ENCODE data around the gene KDM1B.
A peak's percentile ranks its signal among the peaks of the same experiment; 100 is the strongest.

Gene KDM1B

DNA sequence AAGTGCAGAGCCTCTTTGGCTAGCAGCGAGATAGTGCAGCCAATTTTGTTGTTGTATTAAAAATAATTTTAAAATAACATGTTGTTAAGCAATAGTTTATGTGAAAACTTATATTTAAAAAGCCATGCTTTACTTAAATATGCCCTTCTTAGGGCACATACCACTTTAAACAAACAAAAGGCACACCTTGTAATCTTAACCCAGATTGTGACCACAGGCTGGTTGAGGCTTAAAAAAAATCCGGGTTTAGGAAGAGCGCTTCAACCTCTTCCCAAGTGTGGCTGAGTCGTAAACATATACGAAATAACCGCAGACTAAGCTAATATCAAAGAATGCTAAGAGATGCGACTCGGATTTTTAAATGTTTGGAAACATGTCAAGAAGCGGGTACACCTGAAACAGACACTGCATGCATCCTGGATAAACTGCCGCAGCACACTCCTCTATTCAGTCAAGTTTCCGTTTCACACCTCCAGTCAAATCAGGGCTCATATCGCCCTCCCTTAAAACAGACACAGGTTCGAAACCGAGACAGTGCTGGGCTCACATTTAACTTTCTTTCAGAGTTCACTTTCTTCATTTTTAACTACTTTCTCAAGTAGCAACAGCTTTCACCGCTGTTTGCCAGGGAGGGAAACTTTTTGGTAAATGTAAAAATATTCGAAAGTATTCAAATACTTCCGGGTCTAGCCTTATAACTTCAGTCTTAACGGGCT, 107.6 kb downstream of the KDM1B start:
- no peak for DNase-seq (ENCODE audit: low spot score)

DNA sequence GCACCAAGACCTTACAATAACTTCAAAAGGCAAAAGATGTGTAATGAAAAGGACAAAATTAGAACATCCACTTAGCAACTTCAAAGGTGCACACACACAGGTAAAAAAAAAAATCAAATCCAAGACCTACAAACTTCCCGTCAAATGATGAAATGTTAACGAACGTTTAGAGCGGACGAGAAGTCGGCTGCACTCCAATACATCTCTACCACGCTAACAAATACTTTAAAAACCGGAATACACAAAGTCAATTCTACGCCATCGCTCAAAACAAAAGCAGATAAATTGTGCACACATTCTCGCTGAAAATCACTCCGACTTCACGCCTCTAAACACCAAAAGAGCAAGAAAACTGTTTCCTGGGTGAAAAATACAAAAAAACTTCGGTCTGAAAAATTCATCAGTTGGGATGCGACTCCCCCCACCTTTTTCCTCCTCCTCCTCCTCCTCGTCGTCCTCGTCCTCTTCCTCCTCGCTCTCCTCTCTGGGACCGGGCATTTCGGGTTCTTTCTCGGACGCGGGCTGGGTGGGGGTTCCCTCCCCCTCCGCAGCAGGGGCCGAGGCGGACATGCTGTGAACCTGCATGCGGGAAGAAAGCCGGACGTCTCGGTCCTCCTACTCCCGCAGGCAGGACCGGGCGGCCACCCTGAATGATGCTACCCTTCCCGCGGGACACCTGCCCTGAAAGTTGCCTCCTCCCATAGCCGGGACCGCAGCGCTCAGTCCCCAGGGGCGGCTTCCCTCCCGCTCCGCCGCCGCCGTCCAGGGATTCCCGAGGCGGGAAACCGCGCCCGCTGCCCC, 108.4 kb downstream of the KDM1B start:
- no peak for DNase-seq (ENCODE audit: low spot score)

GRCh38 chr6:18264219-18264922, 109.1 kb downstream of the KDM1B start, which contains the start of gene DEK:
Gene DEK (minus strand): TSS chr6:18264530. CDS start chr6:18263987, 543 bp downstream.
- peak; percentile 95 for DNase-seq (ENCODE audit: low spot score)

DNA sequence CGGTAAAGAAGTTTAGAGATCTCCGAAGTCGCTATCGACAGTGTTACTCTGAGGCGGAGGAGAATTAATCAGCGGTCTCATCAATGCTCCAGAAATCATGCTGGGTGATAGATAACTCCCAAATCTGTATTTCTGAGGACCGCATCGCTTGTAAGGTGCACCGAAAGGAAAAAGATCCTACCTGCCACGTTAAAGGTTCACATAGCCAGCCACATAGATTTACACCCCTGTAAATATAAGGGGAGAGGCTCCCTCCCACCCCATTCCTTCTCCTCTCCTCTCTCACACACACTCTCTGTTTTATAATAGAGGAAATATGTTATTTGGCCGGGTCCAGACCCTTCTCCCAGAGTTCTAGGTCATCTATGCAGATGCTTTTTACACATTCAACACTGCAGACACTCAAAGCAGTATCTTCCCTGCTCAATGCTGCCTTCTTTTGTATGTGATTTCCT, 109.7 kb downstream of the KDM1B start:
- no peak for DNase-seq (ENCODE audit: low spot score)

DNA sequence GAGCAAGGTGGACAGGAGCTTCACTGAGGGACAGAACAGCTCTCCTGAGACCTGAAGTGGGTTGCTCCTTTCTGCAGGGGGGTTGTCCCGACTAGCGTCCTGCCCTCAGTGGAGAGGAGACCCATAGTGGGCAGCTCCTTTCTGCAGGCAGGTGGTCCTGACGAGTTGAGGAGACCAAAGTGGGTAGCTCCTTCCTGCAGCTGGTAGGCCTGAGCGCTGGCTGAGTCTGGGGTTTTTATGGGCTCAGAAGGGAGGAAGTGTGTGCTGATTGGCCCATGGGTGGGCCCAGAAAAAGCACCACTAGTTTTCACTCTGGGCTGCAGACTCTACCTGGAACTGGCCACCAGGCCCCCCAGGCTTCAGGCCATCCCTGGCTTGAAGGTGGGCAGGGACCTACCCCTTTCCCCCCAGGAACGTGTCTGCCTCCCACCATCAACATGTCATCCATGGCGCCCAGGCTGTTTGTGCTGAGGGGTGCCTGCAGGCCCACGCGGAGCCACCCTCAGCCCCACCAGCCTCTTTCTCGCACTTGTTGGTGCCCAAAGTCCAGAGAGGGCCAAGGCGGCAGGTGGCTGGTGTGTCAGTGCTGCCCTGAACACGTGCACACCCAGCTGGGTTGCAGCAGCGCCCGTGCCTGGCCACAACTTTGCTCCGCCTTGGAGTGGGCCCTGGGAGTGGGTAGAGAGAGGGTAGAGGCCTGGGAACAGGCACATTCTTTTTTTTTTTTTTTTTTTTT, 110.7 kb downstream of the KDM1B start:
- DNase-seq (ENCODE audit: low spot score), result no peak

- no peak for DNase-seq (ENCODE audit: low spot score)
Observed at GRCh38 chr6:18266523-18266912, 111.3 kb downstream of the KDM1B start.

GRCh38 chr6:18268066-18268465, 112.8 kb downstream of the KDM1B start:
- no peak for DNase-seq (ENCODE audit: low spot score)

DNA sequence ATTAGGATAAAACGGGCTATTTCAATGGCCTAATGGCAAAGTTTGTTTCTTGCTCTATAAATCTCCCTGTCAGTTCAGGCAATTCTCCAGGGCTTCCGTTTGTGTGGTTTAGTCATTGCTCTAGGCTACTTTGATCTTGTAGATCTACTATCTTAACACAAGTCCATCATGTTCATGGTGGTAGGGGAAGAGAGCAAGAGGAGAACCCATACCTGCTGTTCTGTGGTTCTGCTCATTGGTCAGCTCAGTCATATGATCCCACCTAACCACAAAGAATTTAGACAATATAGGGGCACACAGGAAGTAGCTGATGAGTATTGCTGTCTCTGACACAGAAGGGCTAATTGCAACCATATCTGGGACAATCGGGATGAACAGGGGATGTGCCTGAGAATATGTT, 114.0 kb downstream of the KDM1B start:
- DNase-seq (ENCODE audit: low spot score), result peak; percentile 32

- DNase-seq (ENCODE audit: low spot score), result no peak
Observed at GRCh38 chr6:18269717-18270116, 114.5 kb downstream of the KDM1B start.

DNA sequence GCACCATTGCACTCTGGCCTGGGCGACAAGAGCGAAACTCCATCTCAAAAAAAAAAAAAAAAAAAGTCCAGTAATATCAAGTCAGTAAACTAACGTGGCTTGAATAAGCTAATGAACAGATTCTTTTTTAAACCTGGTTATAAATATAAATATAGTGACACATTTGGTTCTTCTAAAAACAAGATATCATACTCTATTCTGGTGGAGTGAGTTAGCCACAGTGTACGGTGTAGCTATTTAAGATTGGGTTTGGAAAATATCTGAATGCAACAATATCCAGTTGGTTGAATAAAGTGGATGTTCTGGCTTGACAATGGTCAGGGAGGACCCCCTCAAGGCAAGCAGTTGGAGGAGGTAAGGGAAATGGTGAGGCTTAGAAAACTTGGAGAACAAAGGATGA, 115.0 kb downstream of the KDM1B start:
- DNase-seq (ENCODE audit: low spot score), result no peak

Measured in AG08396 (cell line).